GM13976 (cell line): ENCODE measurements around the gene TMEM184B.

ENCODE experiments used
- DNase-seq: peaks from one replicate; pipeline ENCODE4 v3.0.0; 2012; ENCODE audit warnings: low spot score
- in situ Hi-C: fragments of 300-500 bp; cut with MboI; formaldehyde crosslinking; loops from one replicate; pipeline ENCODE4 v1.12.0; 2022; ENCODE audit warnings: low sequenced_read_pairs, mixed read lengths, inconsistent platforms; ENCODE audit not compliant: unreplicated experiment
- TF ChIP-seq, protein P1 (sequence below): IDR thresholded peaks from 2 replicates; pipeline ENCODE4 v1.5.1; 2012; ENCODE audit warnings: borderline replicate concordance, mild to moderate bottlenecking; ENCODE audit not compliant: insufficient read depth; ENCODE audit errors: extremely low read depth, missing control alignments, control extremely low read depth

TMEM184B gene

DNA sequence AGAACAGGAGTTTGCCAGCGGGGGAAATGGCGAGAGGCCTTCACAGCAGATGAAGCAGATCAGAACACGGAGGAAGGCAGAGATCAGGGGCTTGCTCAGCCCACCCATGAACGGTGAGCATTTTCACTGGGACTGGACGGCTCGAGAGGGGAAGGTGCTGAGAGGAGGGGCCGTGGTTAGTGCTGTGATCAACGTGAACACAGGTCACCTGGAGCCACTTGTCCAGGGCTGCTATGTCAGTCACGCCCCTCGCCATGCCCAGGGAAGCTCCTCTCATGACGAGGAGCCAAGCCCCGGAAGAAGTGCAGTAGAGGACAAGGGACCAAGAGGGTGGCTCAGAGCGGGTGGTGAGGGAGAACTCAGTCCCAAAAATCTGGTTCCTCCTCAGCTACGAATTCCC is 98.2 kb downstream of the TMEM184B start:
- no peak for DNase-seq
- TF ChIP-seq, protein P1, sequence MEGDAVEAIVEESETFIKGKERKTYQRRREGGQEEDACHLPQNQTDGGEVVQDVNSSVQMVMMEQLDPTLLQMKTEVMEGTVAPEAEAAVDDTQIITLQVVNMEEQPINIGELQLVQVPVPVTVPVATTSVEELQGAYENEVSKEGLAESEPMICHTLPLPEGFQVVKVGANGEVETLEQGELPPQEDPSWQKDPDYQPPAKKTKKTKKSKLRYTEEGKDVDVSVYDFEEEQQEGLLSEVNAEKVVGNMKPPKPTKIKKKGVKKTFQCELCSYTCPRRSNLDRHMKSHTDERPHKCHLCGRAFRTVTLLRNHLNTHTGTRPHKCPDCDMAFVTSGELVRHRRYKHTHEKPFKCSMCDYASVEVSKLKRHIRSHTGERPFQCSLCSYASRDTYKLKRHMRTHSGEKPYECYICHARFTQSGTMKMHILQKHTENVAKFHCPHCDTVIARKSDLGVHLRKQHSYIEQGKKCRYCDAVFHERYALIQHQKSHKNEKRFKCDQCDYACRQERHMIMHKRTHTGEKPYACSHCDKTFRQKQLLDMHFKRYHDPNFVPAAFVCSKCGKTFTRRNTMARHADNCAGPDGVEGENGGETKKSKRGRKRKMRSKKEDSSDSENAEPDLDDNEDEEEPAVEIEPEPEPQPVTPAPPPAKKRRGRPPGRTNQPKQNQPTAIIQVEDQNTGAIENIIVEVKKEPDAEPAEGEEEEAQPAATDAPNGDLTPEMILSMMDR: no peak
- in situ Hi-C loops: no loop called here

DNA sequence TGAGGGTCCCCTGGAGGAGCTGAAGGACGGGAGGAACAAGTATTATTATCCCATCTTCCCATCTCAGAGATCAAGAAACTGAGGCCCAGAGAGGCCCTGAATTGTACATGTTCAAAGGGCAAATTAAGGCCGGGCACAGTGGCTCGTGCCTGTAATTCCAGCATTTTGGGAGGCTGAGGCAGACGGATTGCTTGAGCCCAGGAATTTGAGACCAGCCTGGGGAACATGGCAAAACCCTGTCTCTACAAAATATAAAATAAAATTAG is 99.2 kb downstream of the TMEM184B start:
- in situ Hi-C loops: no loop called here
- DNase-seq: no peak
- TF ChIP-seq, protein P1: no peak

DNA sequence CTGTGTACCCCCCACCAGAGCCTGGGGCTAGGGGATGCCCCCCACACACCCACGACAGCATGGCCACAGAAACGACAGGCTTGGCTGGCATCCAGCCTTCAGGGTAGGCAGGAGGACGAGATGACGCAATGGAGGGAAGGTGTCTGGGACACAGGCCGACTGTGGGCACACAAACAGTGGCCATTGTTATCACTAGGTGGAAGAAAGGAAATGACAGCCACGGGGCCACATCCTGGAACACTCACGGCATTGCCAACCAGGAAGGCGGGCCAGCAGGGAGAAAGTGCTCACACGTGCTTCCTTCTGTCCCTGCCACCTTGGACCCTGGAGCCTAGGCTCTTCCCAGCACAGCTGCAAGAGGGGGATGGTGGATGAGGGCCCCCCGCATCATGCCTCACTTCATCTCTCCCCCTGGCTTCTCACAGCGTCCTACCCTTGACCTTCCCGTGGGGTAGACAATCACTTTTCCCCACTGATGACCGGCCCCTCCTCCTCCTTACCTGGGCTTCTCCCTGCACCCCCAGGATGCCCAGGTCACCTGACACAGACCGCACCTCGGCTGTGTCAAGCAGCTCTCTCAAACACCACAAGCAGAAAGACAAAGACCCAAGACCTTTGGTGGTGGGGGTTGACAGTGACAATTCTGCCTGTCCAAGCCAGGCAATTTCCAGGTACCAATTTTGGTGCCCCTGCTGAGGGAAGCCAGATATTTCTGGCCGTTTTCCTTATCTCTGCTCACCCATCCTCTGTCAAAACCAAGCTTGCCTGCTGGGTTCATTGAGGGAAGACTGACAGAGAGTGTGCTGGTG is 99.8 kb downstream of the TMEM184B start:
- in situ Hi-C loops: no loop called here
- no peak for DNase-seq

DNA sequence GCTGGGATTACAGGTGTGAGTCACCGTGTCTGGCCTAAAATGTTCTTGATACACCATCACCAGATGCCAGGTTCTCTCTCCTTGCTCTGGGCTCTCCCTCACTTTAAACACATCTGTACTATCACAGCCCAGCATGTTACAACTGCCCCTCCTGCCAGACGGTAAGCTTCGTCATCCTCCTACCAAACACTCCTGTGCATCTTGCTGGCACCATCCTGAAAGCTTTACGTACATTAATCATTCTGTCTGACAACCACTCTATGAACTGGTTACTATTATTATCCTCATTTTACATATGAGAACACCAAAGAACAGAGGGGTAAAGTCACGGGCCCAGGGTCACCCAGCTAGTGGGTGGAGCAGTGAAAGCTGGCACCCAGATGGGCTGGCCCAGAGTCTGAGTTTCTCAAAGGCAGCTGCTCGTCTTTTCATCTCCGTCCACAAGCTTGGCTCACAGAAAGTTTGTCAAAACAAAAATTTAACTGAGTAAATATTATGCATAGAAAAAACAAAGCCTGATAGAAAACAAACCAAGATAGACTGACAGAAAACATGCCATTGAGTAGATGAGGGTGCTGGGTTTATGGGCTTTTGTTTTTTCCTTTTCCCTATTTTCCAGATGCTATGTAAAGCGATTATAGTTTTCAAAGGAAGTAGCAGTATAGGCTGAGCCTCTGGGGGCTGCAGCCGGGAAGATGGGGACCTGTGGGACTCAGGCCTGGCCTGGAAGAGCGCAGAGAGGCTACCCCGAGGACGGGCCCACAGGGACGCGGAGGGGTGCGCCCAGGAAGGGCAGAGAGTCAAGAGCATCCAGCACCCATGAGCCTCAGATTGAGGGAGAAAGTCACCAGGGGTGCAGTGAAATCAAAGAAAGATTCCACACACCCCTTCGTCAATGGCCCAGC is 100.6 kb downstream of the TMEM184B start:
- DNase-seq: no peak
- in situ Hi-C loops: no loop called here
- TF ChIP-seq, protein P1: no peak

More for the DNA sequence above, 99.8 kb downstream of the TMEM184B start:
- TF ChIP-seq, protein P1: no peak

DNA sequence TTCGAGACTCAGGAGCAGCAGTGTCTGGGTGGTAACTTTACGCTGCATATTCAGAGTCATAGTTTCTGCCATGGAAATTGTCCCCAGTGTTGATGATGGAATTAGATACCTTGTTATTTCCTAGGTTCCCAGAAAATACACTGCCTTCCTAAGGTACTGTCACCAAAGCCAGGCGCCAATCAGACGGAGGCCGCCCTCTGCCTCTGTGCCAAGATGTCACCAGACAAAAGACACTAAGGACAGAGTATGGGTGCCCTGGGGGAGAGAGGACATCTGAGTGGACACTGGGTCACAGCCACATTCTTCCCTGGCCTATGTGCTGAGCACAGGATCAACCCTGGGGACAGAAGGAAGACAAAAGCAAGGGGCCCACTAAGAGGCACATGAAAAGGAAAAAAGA is 102.3 kb downstream of the TMEM184B start:
- in situ Hi-C loops: no loop called here
- TF ChIP-seq, protein P1: no peak

More for the DNA sequence above, 102.3 kb downstream of the TMEM184B start:
- no peak for DNase-seq
